ENCODE data around the gene KCNH1. TPM values are rescaled to one million over a fixed set of nuclear protein-coding genes. Genes with fewer than 3 reads are reported as not detected.
"Not testable (repeated sequence)": the region's sequence is repeated elsewhere in the genome, so short reads cannot be mapped to it uniquely, and the experiment has no call there.

The KCNH1 gene
- polyA plus RNA-seq, 2 donors = 0.06 to 0.08 TPM

- WGBS, 2 donors = 50 to 61% methylated on average over 3 of the region's 3 CpGs
- H3K27me3 ChIP-seq (ENCODE audit: control insufficient read depth in 1 of 2, insufficient read depth in 2 of 2, low read length in 2 of 2) = no peaks in the 10 kb centered on the region
- no peak overlapping the region for H3K27ac ChIP-seq (ENCODE audit: low read depth in 2 of 2, low read length in 1 of 2)
- no peaks in the 10 kb centered on the region for H3K4me1 ChIP-seq (ENCODE audit: control insufficient read depth in 2 of 2, insufficient read depth in 2 of 2, low read length in 1 of 2)
- H3K36me3 ChIP-seq (ENCODE audit: control insufficient read depth in 2 of 2, insufficient read depth in 2 of 2, low read length in 1 of 2) = no peaks in the 10 kb centered on the region
- no peaks in the 10 kb centered on the region for H3K9me3 ChIP-seq (ENCODE audit: control insufficient read depth in 2 of 2, insufficient read depth in 1 of 2, low read depth in 1 of 2, low read length in 1 of 2)
- no peak overlapping the region for H3K4me3 ChIP-seq (ENCODE audit: low read depth in 1 of 2, low read length in 2 of 2)
Observed at GRCh38 chr1:211068976-211069375, 65.0 kb downstream of the KCNH1 start.

GRCh38 chr1:211066781-211067384, 67.1 kb downstream of the KCNH1 start:
- H3K4me3 ChIP-seq (ENCODE audit: low read depth in 1 of 2, low read length in 2 of 2) = no peak overlapping the region
- no peaks in the 10 kb centered on the region for H3K9me3 ChIP-seq (ENCODE audit: control insufficient read depth in 2 of 2, insufficient read depth in 1 of 2, low read depth in 1 of 2, low read length in 1 of 2)
- H3K4me1 ChIP-seq (ENCODE audit: control insufficient read depth in 2 of 2, insufficient read depth in 2 of 2, low read length in 1 of 2) = no peaks in the 10 kb centered on the region
- WGBS, 2 donors = 76 to 77% methylated on average over 7 of the region's 7 CpGs
- no peaks in the 10 kb centered on the region for H3K36me3 ChIP-seq (ENCODE audit: control insufficient read depth in 2 of 2, insufficient read depth in 2 of 2, low read length in 1 of 2)
- no peak overlapping the region for H3K27ac ChIP-seq (ENCODE audit: low read depth in 2 of 2, low read length in 1 of 2)
- H3K27me3 ChIP-seq (ENCODE audit: control insufficient read depth in 1 of 2, insufficient read depth in 2 of 2, low read length in 2 of 2) = no peaks in the 10 kb centered on the region

GRCh38 chr1:211041838-211042237, 92.1 kb downstream of the KCNH1 start:
- H3K27me3 ChIP-seq (ENCODE audit: control insufficient read depth in 1 of 2, insufficient read depth in 2 of 2, low read length in 2 of 2) = not testable (repeated sequence)

GRCh38 chr1:211037095-211037494, 96.9 kb downstream of the KCNH1 start:
- Histone ChIP-seq H3K4me1 (ENCODE audit: control insufficient read depth in 2 of 2, insufficient read depth in 2 of 2, low read length in 1 of 2) (no peaks in the 10 kb centered on the region), H3K4me3 (ENCODE audit: low read depth in 1 of 2, low read length in 2 of 2) (no peak overlapping the region), H3K9me3 (ENCODE audit: control insufficient read depth in 2 of 2, insufficient read depth in 1 of 2, low read depth in 1 of 2, low read length in 1 of 2) (no peaks in the 10 kb centered on the region), H3K27ac (ENCODE audit: low read depth in 2 of 2, low read length in 1 of 2) (no peak overlapping the region), H3K27me3 (ENCODE audit: control insufficient read depth in 1 of 2, insufficient read depth in 2 of 2, low read length in 2 of 2) (no peaks in the 10 kb centered on the region), H3K36me3 (ENCODE audit: control insufficient read depth in 2 of 2, insufficient read depth in 2 of 2, low read length in 1 of 2) (no peaks in the 10 kb centered on the region)
- WGBS, 2 donors = 49 to 59% methylated on average over 2 of the region's 2 CpGs

More at GRCh38 chr1:211041838-211042237, 92.1 kb downstream of the KCNH1 start:
- not testable (repeated sequence) for H3K4me3 ChIP-seq (ENCODE audit: low read depth in 1 of 2, low read length in 2 of 2); H3K9me3 ChIP-seq (ENCODE audit: control insufficient read depth in 2 of 2, insufficient read depth in 1 of 2, low read depth in 1 of 2, low read length in 1 of 2); H3K4me1 ChIP-seq (ENCODE audit: control insufficient read depth in 2 of 2, insufficient read depth in 2 of 2, low read length in 1 of 2); H3K36me3 ChIP-seq (ENCODE audit: control insufficient read depth in 2 of 2, insufficient read depth in 2 of 2, low read length in 1 of 2); H3K27ac ChIP-seq (ENCODE audit: low read depth in 2 of 2, low read length in 1 of 2)
- 59 to 60% methylated on average over 3 of the region's 3 CpGs for WGBS, 2 donors

- Histone ChIP-seq H3K4me1 (ENCODE audit: control insufficient read depth in 2 of 2, insufficient read depth in 2 of 2, low read length in 1 of 2) (no peaks in the 10 kb centered on the region), H3K27me3 (ENCODE audit: control insufficient read depth in 1 of 2, insufficient read depth in 2 of 2, low read length in 2 of 2) (no peaks in the 10 kb centered on the region), H3K27ac (ENCODE audit: low read depth in 2 of 2, low read length in 1 of 2) (no peak overlapping the region), H3K36me3 (ENCODE audit: control insufficient read depth in 2 of 2, insufficient read depth in 2 of 2, low read length in 1 of 2) (no peaks in the 10 kb centered on the region), H3K9me3 (ENCODE audit: control insufficient read depth in 2 of 2, insufficient read depth in 1 of 2, low read depth in 1 of 2, low read length in 1 of 2) (no peaks in the 10 kb centered on the region), H3K4me3 (ENCODE audit: low read depth in 1 of 2, low read length in 2 of 2) (no peak overlapping the region)
- 93 to 97% methylated on average over 3 of the region's 3 CpGs for WGBS, 2 donors
Observed at GRCh38 chr1:211036381-211037060, 97.4 kb downstream of the KCNH1 start.

GRCh38 chr1:211035821-211036380, 98.0 kb downstream of the KCNH1 start:
- Histone ChIP-seq H3K4me3 (ENCODE audit: low read depth in 1 of 2, low read length in 2 of 2) (no peak overlapping the region), H3K27me3 (ENCODE audit: control insufficient read depth in 1 of 2, insufficient read depth in 2 of 2, low read length in 2 of 2) (no peaks in the 10 kb centered on the region), H3K36me3 (ENCODE audit: control insufficient read depth in 2 of 2, insufficient read depth in 2 of 2, low read length in 1 of 2) (no peaks in the 10 kb centered on the region), H3K27ac (ENCODE audit: low read depth in 2 of 2, low read length in 1 of 2) (no peak overlapping the region), H3K9me3 (ENCODE audit: control insufficient read depth in 2 of 2, insufficient read depth in 1 of 2, low read depth in 1 of 2, low read length in 1 of 2) (no peaks in the 10 kb centered on the region), H3K4me1 (ENCODE audit: control insufficient read depth in 2 of 2, insufficient read depth in 2 of 2, low read length in 1 of 2) (no peaks in the 10 kb centered on the region)
- 75 to 79% methylated on average over 3 of the region's 3 CpGs for WGBS, 2 donors

- 90 to 91% methylated on average over 2 of the region's 2 CpGs for WGBS, 2 donors
- no peak overlapping the region for H3K4me3 ChIP-seq (ENCODE audit: low read depth in 1 of 2, low read length in 2 of 2)
- no peaks in the 10 kb centered on the region for H3K27me3 ChIP-seq (ENCODE audit: control insufficient read depth in 1 of 2, insufficient read depth in 2 of 2, low read length in 2 of 2)
- no peaks in the 10 kb centered on the region for H3K36me3 ChIP-seq (ENCODE audit: control insufficient read depth in 2 of 2, insufficient read depth in 2 of 2, low read length in 1 of 2)
- no peaks in the 10 kb centered on the region for H3K9me3 ChIP-seq (ENCODE audit: control insufficient read depth in 2 of 2, insufficient read depth in 1 of 2, low read depth in 1 of 2, low read length in 1 of 2)
- no peak overlapping the region for H3K27ac ChIP-seq (ENCODE audit: low read depth in 2 of 2, low read length in 1 of 2)
- no peaks in the 10 kb centered on the region for H3K4me1 ChIP-seq (ENCODE audit: control insufficient read depth in 2 of 2, insufficient read depth in 2 of 2, low read length in 1 of 2)
Observed at GRCh38 chr1:211033921-211034525, 99.9 kb downstream of the KCNH1 start.

- no peaks in the 10 kb centered on the region for H3K36me3 ChIP-seq (ENCODE audit: control insufficient read depth in 2 of 2, insufficient read depth in 2 of 2, low read length in 1 of 2)
- H3K4me1 ChIP-seq (ENCODE audit: control insufficient read depth in 2 of 2, insufficient read depth in 2 of 2, low read length in 1 of 2) = no peaks in the 10 kb centered on the region
- WGBS, 2 donors = 85 to 92% methylated on average over 2 of the region's 2 CpGs
Observed at GRCh38 chr1:211024901-211025300, 109.0 kb downstream of the KCNH1 start.

GRCh38 chr1:211019266-211019665, 114.7 kb downstream of the KCNH1 start:
- no peaks in the 10 kb centered on the region for H3K9me3 ChIP-seq (ENCODE audit: control insufficient read depth in 2 of 2, insufficient read depth in 1 of 2, low read depth in 1 of 2, low read length in 1 of 2)
- no peaks in the 10 kb centered on the region for H3K36me3 ChIP-seq (ENCODE audit: control insufficient read depth in 2 of 2, insufficient read depth in 2 of 2, low read length in 1 of 2)
- WGBS, 2 donors = 55 to 63% methylated on average over 1 of the region's 1 CpG
- peaks cover 0 to 2% of the 10 kb centered on the region in 2 donors for H3K4me1 ChIP-seq (ENCODE audit: control insufficient read depth in 2 of 2, insufficient read depth in 2 of 2, low read length in 1 of 2)
- no peak overlapping the region for H3K27ac ChIP-seq (ENCODE audit: low read depth in 2 of 2, low read length in 1 of 2)
- no peak overlapping the region for H3K4me3 ChIP-seq (ENCODE audit: low read depth in 1 of 2, low read length in 2 of 2)
- no peaks in the 10 kb centered on the region for H3K27me3 ChIP-seq (ENCODE audit: control insufficient read depth in 1 of 2, insufficient read depth in 2 of 2, low read length in 2 of 2)

More at GRCh38 chr1:211024901-211025300, 109.0 kb downstream of the KCNH1 start:
- Histone ChIP-seq H3K4me3 (ENCODE audit: low read depth in 1 of 2, low read length in 2 of 2) (no peak overlapping the region), H3K27me3 (ENCODE audit: control insufficient read depth in 1 of 2, insufficient read depth in 2 of 2, low read length in 2 of 2) (no peaks in the 10 kb centered on the region), H3K9me3 (ENCODE audit: control insufficient read depth in 2 of 2, insufficient read depth in 1 of 2, low read depth in 1 of 2, low read length in 1 of 2) (no peaks in the 10 kb centered on the region), H3K27ac (ENCODE audit: low read depth in 2 of 2, low read length in 1 of 2) (no peak overlapping the region)
